HEK293T (cell line): ENCODE results near the gene SYT13.

Experiments used
- CTCF ChIA-PET: fragments of 350-600 bp; formaldehyde crosslinking; extraction: SDS; loops from one replicate; lab custom pipeline; 2021; ENCODE audit warnings: antibody characterized with exemption, inconsistent platforms; lab: Yijun Ruan, JAX
- POLR2A ChIA-PET: fragments of 350-600 bp; formaldehyde crosslinking; extraction: SDS; loops from one replicate; lab custom pipeline; 2020; ENCODE audit warnings: antibody characterized with exemption, inconsistent platforms; lab: Yijun Ruan, JAX
- DNase-seq: peaks from one replicate; pipeline ENCODE4 v3.0.0; 2012; ENCODE audit warnings: mixed read lengths; ENCODE audit errors: extremely low spot score
- ARNT ChIP-seq: fragments of 450-650 bp; IDR thresholded peaks from 2 replicates; pipeline ENCODE4 v1.6.1; 2017; ENCODE audit warnings: mild to moderate bottlenecking
- BHLHE40 ChIP-seq: fragments of 450-650 bp; IDR thresholded peaks from 2 replicates; pipeline ENCODE4 v1.6.1; 2016; ENCODE audit warnings: mild to moderate bottlenecking, moderate library complexity, borderline replicate concordance
- CTBP1 ChIP-seq: fragments of 450-650 bp; IDR thresholded peaks from 2 replicates; pipeline ENCODE4 v1.6.1; 2016; ENCODE audit warnings: borderline replicate concordance
- ELF4 ChIP-seq: fragments of 450-650 bp; IDR thresholded peaks from 2 replicates; pipeline ENCODE4 v1.6.1; 2017; ENCODE audit warnings: antibody characterized with exemption
- FOXA1 ChIP-seq: fragments of 450-650 bp; IDR thresholded peaks from 2 replicates; pipeline ENCODE4 v1.6.1; 2016; ENCODE audit warnings: mild to moderate bottlenecking
- FOXK2 ChIP-seq: fragments of 450-650 bp; IDR thresholded peaks from 2 replicates; pipeline ENCODE4 v1.6.1; 2016; ENCODE audit warnings: mild to moderate bottlenecking
- FOXM1 ChIP-seq: fragments of 450-650 bp; IDR thresholded peaks from 2 replicates; pipeline ENCODE4 v1.6.1; 2017; ENCODE audit warnings: mild to moderate bottlenecking, borderline replicate concordance
- HDGF ChIP-seq: fragments of 450-650 bp; IDR thresholded peaks from 2 replicates; pipeline ENCODE4 v1.6.1; 2017; ENCODE audit warnings: antibody characterized with exemption, borderline replicate concordance
- L3MBTL2 ChIP-seq: fragments of 450-650 bp; conservative IDR thresholded peaks from 2 replicates; pipeline ENCODE4 v1.6.1; 2016; ENCODE audit warnings: mild to moderate bottlenecking
- LEF1 ChIP-seq: fragments of 450-650 bp; IDR thresholded peaks from 2 replicates; pipeline ENCODE4 v1.6.1; 2017; ENCODE audit warnings: mild to moderate bottlenecking, borderline replicate concordance
- NFRKB ChIP-seq: fragments of 450-650 bp; IDR thresholded peaks from 2 replicates; pipeline ENCODE4 v1.6.1; 2016; ENCODE audit warnings: mild to moderate bottlenecking, moderate library complexity
- SP1 ChIP-seq: fragments of 450-650 bp; IDR thresholded peaks from 2 replicates; pipeline ENCODE4 v1.6.1; 2017
- SUZ12 ChIP-seq: fragments of 450-650 bp; IDR thresholded peaks from 2 replicates; pipeline ENCODE4 v1.6.1; 2016; ENCODE audit warnings: mild to moderate bottlenecking
- TARDBP ChIP-seq: fragments of 450-650 bp; IDR thresholded peaks from 2 replicates; pipeline ENCODE4 v1.6.1; 2016
- ZNF384 ChIP-seq: fragments of 450-650 bp; IDR thresholded peaks from 2 replicates; pipeline ENCODE4 v1.6.1; 2016
- TF ChIP-seq, protein P1 (sequence below): fragments of 450-650 bp; IDR thresholded peaks from 2 replicates; pipeline ENCODE4 v1.6.1; 2016

SYT13 gene

GRCh38 chr11:45287316-45287903 is 1.3 kb upstream of the SYT13 start:
- CTCF ChIA-PET: interaction anchor here (0.9 to 2.6 kb wide), 2 partner anchors 54 to 177 kb away, joined by 3 to 7 read pairs; no protein-coding TSS in a partner anchor
- POLR2A ChIA-PET: no interaction called here
- no peak for DNase-seq
- TF ChIP-seq FOXK2: no peak
- no peak for TF ChIP-seq LEF1
- TF ChIP-seq NFRKB: no peak
- TF ChIP-seq ELF4: no peak
- no peak for TF ChIP-seq L3MBTL2
- TF ChIP-seq SP1: no peak
- TF ChIP-seq FOXA1: no peak
- TF ChIP-seq CTBP1: no peak
- TF ChIP-seq FOXM1: no peak

GRCh38 chr11:45285250-45285828 is 802 bp downstream of the SYT13 start:
- no peak for DNase-seq
- CTCF ChIA-PET: interaction anchor here (2.6 kb wide), 1 partner anchor 175 kb away, joined by 7 read pairs; no protein-coding TSS in a partner anchor

DNA sequence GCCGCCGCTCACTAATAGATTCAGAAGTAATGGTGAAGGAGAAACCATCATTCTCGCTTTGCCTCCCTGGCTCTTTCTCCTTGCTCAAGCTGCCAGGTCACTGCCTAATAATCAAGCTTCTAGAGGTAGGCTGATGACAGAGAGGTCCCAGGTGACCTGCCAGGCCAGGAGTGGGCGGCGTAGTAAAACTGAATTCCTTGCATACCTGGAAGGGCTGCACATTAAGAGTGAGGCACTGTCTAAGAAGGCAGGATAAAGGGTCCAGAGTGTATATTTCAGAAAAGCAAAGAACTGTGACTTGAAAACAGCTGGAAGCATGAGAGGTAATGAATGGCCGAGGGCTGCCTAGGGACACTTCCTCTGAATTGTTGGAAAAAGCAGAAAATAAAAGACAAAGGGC is 4.1 kb downstream of the SYT13 start:
- ChIA-PET POLR2A (no interaction called here), CTCF (no interaction called here)
- no peak for DNase-seq
- TF ChIP-seq ELF4 (no peak), L3MBTL2 (no peak), HDGF (no peak), FOXA1 (no peak), CTBP1 (no peak), SUZ12 (no peak), FOXK2 (no peak), NFRKB (no peak), SP1 (no peak), BHLHE40 (no peak), FOXM1 (no peak), LEF1 (no peak), ZNF384 (no peak), ARNT (no peak), TARDBP (no peak)
- TF ChIP-seq, protein P1, sequence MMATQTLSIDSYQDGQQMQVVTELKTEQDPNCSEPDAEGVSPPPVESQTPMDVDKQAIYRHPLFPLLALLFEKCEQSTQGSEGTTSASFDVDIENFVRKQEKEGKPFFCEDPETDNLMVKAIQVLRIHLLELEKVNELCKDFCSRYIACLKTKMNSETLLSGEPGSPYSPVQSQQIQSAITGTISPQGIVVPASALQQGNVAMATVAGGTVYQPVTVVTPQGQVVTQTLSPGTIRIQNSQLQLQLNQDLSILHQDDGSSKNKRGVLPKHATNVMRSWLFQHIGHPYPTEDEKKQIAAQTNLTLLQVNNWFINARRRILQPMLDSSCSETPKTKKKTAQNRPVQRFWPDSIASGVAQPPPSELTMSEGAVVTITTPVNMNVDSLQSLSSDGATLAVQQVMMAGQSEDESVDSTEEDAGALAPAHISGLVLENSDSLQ: no peak

More at GRCh38 chr11:45285250-45285828, 802 bp downstream of the SYT13 start:
- no peak for TF ChIP-seq NFRKB
- no peak for TF ChIP-seq TARDBP
- TF ChIP-seq HDGF: no peak
- no peak for TF ChIP-seq FOXK2
- no peak for TF ChIP-seq FOXA1
- no peak for TF ChIP-seq LEF1
- POLR2A ChIA-PET: no interaction called here

DNA sequence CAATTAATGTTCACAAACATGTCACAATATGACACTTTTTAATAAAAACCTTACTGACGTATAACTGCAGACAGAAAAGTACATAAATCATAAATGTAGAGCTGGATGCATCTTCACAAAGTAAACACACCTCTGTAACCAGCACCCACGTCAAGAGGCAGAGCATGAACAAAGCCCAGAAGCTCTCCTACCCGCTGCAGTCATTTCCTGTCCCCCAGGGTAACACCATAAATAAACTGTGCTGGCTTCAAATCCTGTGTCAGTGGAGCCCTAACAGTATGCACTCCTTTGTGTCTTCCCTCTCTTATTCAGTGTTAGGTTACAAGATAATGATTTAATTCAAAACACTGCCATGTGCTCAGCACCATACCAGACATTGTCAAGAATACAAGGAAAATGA is 5.7 kb downstream of the SYT13 start:
- TF ChIP-seq NFRKB: no peak
- CTCF ChIA-PET: interaction anchor here (1.6 kb wide), 1 partner anchor 28 kb away, joined by 3 read pairs; no protein-coding TSS in a partner anchor
- DNase-seq: no peak
- POLR2A ChIA-PET: no interaction called here

DNA sequence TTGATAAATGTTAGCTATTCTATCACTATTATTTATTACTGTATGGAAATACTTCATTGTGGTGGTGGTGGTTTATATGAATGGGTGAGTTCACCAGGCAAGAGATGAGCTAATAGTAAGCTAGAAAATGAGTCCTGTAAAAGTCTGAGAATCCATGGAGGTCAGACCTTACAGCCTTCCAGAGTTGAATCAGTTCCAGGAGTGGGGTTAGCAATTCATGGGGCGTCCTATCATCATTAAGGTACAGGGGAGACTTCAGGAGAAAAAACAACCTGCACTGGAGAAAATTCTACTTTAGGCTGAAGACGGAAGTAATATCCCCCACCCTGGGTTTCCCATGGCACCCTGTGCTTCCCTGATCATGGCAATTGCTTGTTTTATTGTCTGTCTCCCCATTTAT is 6.5 kb downstream of the SYT13 start:
- ChIA-PET POLR2A (no interaction called here), CTCF (no interaction called here)
- no peak for DNase-seq
- TF ChIP-seq SP1 (no peak), ARNT (no peak), NFRKB (no peak), BHLHE40 (no peak), LEF1 (no peak), FOXA1 (no peak), FOXM1 (no peak), L3MBTL2 (no peak), TARDBP (no peak)
- TF ChIP-seq, protein P1: no peak

GRCh38 chr11:45278714-45279113 is 7.4 kb downstream of the SYT13 start:
- TF ChIP-seq FOXM1 (no peak), ELF4 (no peak), ARNT (no peak), L3MBTL2 (no peak)
- CTCF ChIA-PET: no interaction called here
- no peak for DNase-seq
- POLR2A ChIA-PET: no interaction called here

GRCh38 chr11:45275828-45276227 is 10.3 kb downstream of the SYT13 start:
- no peak for TF ChIP-seq ZNF384
- no peak for TF ChIP-seq FOXM1
- TF ChIP-seq HDGF: no peak
- no peak for TF ChIP-seq SP1
- no peak for TF ChIP-seq ELF4
- no peak for TF ChIP-seq FOXK2
- TF ChIP-seq TARDBP: no peak
- TF ChIP-seq LEF1: no peak
- TF ChIP-seq, protein P1: no peak
- TF ChIP-seq CTBP1: no peak
- TF ChIP-seq NFRKB: no peak
- TF ChIP-seq ARNT: no peak
- TF ChIP-seq SUZ12: no peak
- no peak for TF ChIP-seq BHLHE40
- no peak for TF ChIP-seq FOXA1
- TF ChIP-seq L3MBTL2: no peak
- ChIA-PET POLR2A (no interaction called here), CTCF (no interaction called here)
- no peak for DNase-seq
